Breast epithelium (tissue), 4 donors: ENCODE measurements around the gene MICAL3. TPM values are rescaled to one million over a fixed set of nuclear protein-coding genes. Genes with fewer than 3 reads are reported as not detected.
A peak's percentile ranks its signal among the peaks of the same experiment; 100 is the strongest.

Experiments
- DNase-seq, 2 donors: peaks; one replicate each; pipeline ENCODE4 v3.0.0-alpha.2; 2019; ENCODE audit warnings: low spot score in 2 of 2
- H3K27ac ChIP-seq, 2 donors: fragments of 200-600 bp; sonication (generic) in 1 of 2; one replicate each; pipeline ENCODE4 v1.5.1; 2016 to 2019; ENCODE audit warnings: mild to moderate bottlenecking in 1 of 2
- H3K27me3 ChIP-seq, 2 donors: fragments of 200-600 bp; sonication (generic) in 1 of 2; one replicate each; pipeline versions ENCODE4 v1.5.1 to v1.6.0; 2017 to 2019; ENCODE audit warnings: control low read depth in 1 of 2, mild to moderate bottlenecking in 1 of 2
- H3K36me3 ChIP-seq: fragments of 200-600 bp; one replicate; pipeline ENCODE4 v1.5.1; 2019
- H3K4me1 ChIP-seq, 2 donors: fragments of 200-600 bp; sonication (generic); one replicate each; pipeline ENCODE4 v1.5.1; 2016 to 2019; ENCODE audit warnings: control low read depth in 1 of 2
- H3K4me3 ChIP-seq, 3 donors: fragments of 200-600 bp; sonication (generic); 1 replicate in 2 of 3; 2 replicates in 1 of 3; pipeline ENCODE4 v1.5.1; 2016 to 2019; ENCODE audit warnings: mild to moderate bottlenecking in 3 of 3, moderate library complexity in 2 of 3
- H3K9me3 ChIP-seq, 2 donors: fragments of 200-600 bp; sonication (generic) in 1 of 2; one replicate each; pipeline ENCODE4 v1.5.1; 2016 to 2019; ENCODE audit warnings: control low read depth in 1 of 2
- POLR2A ChIP-seq: fragments of 450-650 bp; IDR thresholded peaks from one replicate; pipeline ENCODE4 v1.6.1; 2016; ENCODE audit warnings: antibody characterized with exemption, mild to moderate bottlenecking, moderate library complexity
- POLR2AphosphoS5 ChIP-seq, 3 donors: sonication (generic); formaldehyde crosslinking; IDR thresholded peaks; one replicate each; pipeline ENCODE4 v1.6.1; 2017; ENCODE audit warnings: antibody characterized with exemption in 3 of 3
- intact Hi-C: fragments of 100-400 bp; cut with DNase I; formaldehyde crosslinking; loops from one replicate; pipeline ENCODE4 v1.15.1; 2023; ENCODE audit warnings: low total_unique reads
- total RNA-seq, 3 donors: library from RNA; depleted of rRNA; stranded (reverse); fragments of >200 nt; gene quantifications; one replicate each; pipeline ENCODE4 v1.1.0, GENCODE V29; 2016
- TF ChIP-seq, protein P1 (sequence below), 3 donors: fragments of 450-650 bp; IDR thresholded peaks; one replicate each; pipeline ENCODE4 v1.5.1; 2016 to 2017; ENCODE audit warnings: antibody characterized with exemption in 3 of 3, mild to moderate bottlenecking in 3 of 3, moderate library complexity in 3 of 3

The MICAL3 gene
- total RNA-seq, 3 donors from 2014 or later, result 19.5 to 42.3 (median 34.8) TPM

DNA sequence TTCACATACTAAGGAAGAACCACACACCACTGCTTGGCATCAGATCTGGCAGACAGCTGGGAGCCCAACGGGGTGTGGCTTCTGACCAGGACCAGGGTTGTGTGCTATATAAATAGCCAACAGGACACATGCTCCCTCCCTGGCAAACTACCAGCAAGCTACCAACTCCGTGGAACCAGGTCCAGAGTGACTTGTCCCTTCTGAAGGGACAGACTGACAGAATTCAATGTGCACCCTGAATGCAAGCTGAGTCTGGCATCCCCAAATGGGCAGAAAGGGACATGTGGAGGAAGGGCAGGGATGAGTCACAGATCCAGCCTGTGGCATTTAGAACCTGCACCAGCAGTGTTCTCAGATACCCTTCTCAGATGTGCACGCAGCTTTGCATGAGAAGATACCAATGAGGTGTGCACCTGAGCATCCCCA, 92.9 kb downstream of the MICAL3 start:
- H3K27me3 ChIP-seq, result no peaks in the 10 kb centered on the region
- no peak overlapping the region for H3K4me3 ChIP-seq
- no peaks in the 10 kb centered on the region for H3K9me3 ChIP-seq
- peak in 1 of 2 donors; percentile 71 for DNase-seq
- intact Hi-C loops, result no loop called here
- no peak overlapping the region for H3K27ac ChIP-seq
- no peaks in the 10 kb centered on the region for H3K36me3 ChIP-seq
- TF ChIP-seq POLR2AphosphoS5 (IDR thresholded peaks at IDR 0.05), result no peak
- no peak for TF ChIP-seq POLR2A
- TF ChIP-seq, protein P1, sequence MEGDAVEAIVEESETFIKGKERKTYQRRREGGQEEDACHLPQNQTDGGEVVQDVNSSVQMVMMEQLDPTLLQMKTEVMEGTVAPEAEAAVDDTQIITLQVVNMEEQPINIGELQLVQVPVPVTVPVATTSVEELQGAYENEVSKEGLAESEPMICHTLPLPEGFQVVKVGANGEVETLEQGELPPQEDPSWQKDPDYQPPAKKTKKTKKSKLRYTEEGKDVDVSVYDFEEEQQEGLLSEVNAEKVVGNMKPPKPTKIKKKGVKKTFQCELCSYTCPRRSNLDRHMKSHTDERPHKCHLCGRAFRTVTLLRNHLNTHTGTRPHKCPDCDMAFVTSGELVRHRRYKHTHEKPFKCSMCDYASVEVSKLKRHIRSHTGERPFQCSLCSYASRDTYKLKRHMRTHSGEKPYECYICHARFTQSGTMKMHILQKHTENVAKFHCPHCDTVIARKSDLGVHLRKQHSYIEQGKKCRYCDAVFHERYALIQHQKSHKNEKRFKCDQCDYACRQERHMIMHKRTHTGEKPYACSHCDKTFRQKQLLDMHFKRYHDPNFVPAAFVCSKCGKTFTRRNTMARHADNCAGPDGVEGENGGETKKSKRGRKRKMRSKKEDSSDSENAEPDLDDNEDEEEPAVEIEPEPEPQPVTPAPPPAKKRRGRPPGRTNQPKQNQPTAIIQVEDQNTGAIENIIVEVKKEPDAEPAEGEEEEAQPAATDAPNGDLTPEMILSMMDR (IDR thresholded peaks at IDR 0.05), result no peak
- H3K4me1 ChIP-seq, result no peaks in the 10 kb centered on the region

DNA sequence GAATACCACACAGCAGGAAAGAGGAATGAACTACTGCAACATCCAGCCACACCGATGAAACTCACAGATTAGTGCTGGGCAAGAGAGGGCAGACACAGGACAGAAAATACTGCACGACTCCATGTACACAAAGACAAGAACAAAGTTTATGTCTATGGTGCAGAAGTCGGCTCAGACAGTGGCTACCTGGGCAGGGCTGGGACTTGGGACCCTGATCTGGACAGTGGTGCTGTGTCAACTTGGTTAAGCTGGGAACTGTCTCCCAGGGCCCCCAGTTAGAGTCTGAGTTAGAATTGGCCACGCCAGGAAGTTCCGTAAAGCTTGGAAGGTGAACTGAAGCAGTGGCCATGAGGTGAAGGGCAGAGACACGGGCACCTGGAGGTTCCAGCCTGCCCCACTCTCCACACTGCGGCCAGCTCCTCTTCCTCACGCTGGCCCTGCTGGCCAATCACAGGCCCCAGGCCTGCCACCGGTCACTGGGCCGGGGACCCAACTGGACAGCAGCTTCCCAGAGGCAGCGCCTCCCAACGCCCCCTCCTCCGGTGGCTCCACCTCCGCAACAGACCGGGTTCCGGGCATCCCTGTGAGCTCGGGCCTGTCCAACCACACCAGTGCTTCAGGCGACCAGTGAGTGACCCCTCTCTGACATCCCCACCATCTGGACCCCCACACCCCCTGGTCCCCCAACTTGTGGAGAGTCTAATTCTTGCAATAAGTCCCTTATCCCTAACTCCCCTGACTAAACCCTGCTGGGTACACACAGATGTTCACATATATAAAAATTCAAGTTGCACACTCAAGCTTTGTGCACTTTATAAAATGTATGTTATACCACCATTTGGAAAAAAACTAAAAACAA, 93.7 kb downstream of the MICAL3 start:
- no peak overlapping the region for H3K27ac ChIP-seq
- TF ChIP-seq POLR2A, result no peak
- TF ChIP-seq, protein P1 (IDR thresholded peaks at IDR 0.05), result no peak
- no peak for TF ChIP-seq POLR2AphosphoS5 (IDR thresholded peaks at IDR 0.05)
- H3K9me3 ChIP-seq, result no peaks in the 10 kb centered on the region
- H3K4me1 ChIP-seq, result no peaks in the 10 kb centered on the region
- intact Hi-C loops, result no loop called here
- H3K4me3 ChIP-seq, result no peak overlapping the region
- no peak for DNase-seq
- H3K36me3 ChIP-seq, result no peaks in the 10 kb centered on the region
- H3K27me3 ChIP-seq, result no peaks in the 10 kb centered on the region

DNA sequence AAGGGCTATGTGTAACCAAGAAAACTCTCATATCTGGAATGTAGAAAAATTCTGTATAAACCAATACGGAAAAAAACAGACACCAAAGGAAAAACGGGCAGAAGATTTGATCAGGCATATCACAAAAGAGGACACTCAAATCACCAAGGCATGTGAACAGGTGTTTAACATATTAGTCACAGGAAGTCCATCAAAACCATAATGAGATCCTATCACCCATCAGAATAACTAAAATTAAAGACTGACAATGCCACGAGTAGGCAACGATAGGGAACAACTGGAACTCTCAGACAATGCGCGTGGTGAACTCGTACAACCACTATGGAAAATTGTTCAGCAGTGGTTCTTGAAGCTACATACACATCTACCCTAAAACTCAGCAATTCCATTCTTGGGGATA, 94.5 kb downstream of the MICAL3 start:
- no peaks in the 10 kb centered on the region for H3K27me3 ChIP-seq
- intact Hi-C loops, result no loop called here

DNA sequence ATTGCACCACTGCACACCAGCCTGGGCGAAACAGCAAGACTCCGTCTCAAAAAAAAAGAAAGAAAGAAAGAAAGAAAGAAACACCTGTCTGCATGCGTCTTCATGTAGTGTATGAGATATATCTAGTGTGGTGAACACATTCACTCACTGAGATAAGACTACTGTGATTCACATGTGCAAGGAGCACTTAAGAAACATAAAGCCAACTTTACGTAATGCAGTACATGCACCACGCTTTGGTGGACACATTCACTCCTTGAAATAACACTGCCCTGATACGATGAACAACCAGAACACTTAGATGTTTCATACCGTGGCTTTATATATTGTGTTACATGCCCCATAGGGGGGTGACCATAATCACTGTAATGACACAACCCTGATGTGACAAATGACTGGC, 96.0 kb downstream of the MICAL3 start:
- no peak for DNase-seq
- Histone ChIP-seq H3K27ac (no peak overlapping the region), H3K27me3 (no peaks in the 10 kb centered on the region), H3K9me3 (no peaks in the 10 kb centered on the region), H3K4me1 (peaks cover 5 to 13% of the 10 kb centered on the region in 2 donors), H3K36me3 (no peaks in the 10 kb centered on the region), H3K4me3 (no peak overlapping the region)
- TF ChIP-seq POLR2AphosphoS5 (IDR thresholded peaks at IDR 0.05) (no peak), POLR2A (no peak)
- TF ChIP-seq, protein P1 (IDR thresholded peaks at IDR 0.05), result no peak
- intact Hi-C loops, result no loop called here

More for the DNA sequence above, 94.5 kb downstream of the MICAL3 start:
- Histone ChIP-seq H3K27ac (no peak overlapping the region), H3K4me1 (no peaks in the 10 kb centered on the region), H3K9me3 (no peaks in the 10 kb centered on the region), H3K36me3 (no peaks in the 10 kb centered on the region), H3K4me3 (no peak overlapping the region)
- DNase-seq, result no peak
- TF ChIP-seq POLR2A, result no peak
- TF ChIP-seq, protein P1 (IDR thresholded peaks at IDR 0.05), result no peak
- no peak for TF ChIP-seq POLR2AphosphoS5 (IDR thresholded peaks at IDR 0.05)

DNA sequence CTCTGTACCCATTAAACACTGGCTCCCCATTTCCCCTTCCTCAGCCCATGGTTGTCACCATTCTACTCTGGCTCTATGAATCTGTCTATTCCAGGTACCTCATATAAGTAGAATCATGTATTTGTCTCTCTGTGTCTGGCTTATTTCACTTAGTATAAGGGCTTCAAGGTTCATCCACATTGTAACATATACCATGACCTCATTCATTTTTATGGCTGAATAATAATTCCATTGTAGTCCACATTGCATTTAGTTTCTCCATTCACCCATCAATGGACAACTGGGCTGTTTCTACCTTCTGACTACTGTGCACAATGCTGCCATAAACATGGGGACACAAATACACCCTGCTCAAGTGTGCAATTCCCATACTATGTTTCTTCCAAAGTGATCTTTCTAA, 97.3 kb downstream of the MICAL3 start:
- H3K27me3 ChIP-seq, result no peaks in the 10 kb centered on the region
- no peak for DNase-seq
- TF ChIP-seq POLR2AphosphoS5 (IDR thresholded peaks at IDR 0.05) (no peak), POLR2A (no peak)
- TF ChIP-seq, protein P1 (IDR thresholded peaks at IDR 0.05), result no peak
- H3K4me1 ChIP-seq, result peaks cover 14 to 24% of the 10 kb centered on the region in 2 donors
- intact Hi-C loops, result no loop called here
- no peak overlapping the region for H3K4me3 ChIP-seq
- no peaks in the 10 kb centered on the region for H3K36me3 ChIP-seq
- H3K9me3 ChIP-seq, result no peaks in the 10 kb centered on the region
- H3K27ac ChIP-seq, result no peak overlapping the region
